Measurements from ENCODE around the gene SCIMP.
"Not testable (repeated sequence)": the region's sequence is repeated elsewhere in the genome, so short reads cannot be mapped to it uniquely, and the experiment has no call there.

The SCIMP gene

DNA sequence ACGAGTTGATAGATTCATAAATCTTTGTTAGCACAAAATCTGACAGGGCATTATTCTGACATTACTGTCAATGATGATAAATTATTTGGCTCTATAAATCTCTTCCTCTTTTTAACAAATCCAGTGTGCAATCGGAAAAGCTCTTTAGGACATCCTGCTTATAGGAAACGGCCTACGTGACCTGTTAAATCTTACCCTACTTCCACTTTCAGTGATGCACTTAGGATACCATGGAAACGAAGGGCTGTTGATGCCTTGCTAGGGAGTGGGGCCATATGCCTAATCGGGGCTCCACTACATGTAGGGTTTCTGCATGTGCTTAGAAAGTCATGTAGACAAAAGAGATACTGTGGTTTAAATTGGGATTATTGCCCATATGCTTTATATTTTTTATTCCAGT, 70.2 kb downstream of the SCIMP start:
- Mint-ChIP-seq H3K27ac (no peak overlapping the region), H3K4me3 (no peak overlapping the region), H3K36me3 (ENCODE audit: low read depth) (no peaks in the 10 kb centered on the region), H3K9me3 (no peaks in the 10 kb centered on the region), H3K4me1 (no peaks in the 10 kb centered on the region), H3K27me3 (ENCODE audit: low read depth) (peaks cover 7% of the 10 kb centered on the region)
- TF ChIP-seq CTCF (IDR thresholded peaks at IDR 0.05; ENCODE audit: unreplicated experiment in 3 of 3), result no peak

GRCh38 chr17:5161793-5162192, 72.9 kb downstream of the SCIMP start:
- not testable (repeated sequence) for H3K9me3 Mint-ChIP-seq; H3K4me1 Mint-ChIP-seq; H3K4me3 Mint-ChIP-seq; H3K27ac Mint-ChIP-seq; H3K36me3 Mint-ChIP-seq (ENCODE audit: low read depth)
- H3K27me3 Mint-ChIP-seq (ENCODE audit: low read depth), result peaks cover 18% of the 10 kb centered on the region

DNA sequence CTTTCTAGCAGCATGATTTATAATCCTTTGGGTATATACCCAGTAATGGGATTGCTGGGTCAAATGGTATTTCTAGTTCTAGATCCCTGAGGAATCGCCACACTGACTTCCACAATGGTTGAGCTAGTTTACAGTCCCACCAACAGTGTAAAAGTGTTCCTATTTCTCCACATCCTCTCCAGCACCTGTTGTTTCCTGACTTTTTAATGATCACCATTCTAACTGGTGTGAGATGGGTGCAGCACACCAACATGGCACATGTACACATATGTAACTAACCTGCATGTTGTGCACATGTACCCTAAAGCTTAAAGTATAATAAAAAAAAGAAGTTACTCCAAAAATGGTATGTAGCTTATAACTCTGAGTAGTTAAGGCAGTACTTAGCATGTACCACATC, 74.0 kb downstream of the SCIMP start:
- H3K27ac Mint-ChIP-seq; H3K4me1 Mint-ChIP-seq; H3K36me3 Mint-ChIP-seq (ENCODE audit: low read depth); H3K9me3 Mint-ChIP-seq; H3K4me3 Mint-ChIP-seq: not testable (repeated sequence)
- peaks cover 18% of the 10 kb centered on the region for H3K27me3 Mint-ChIP-seq (ENCODE audit: low read depth)

Measured in nephron (organoid).